GM21825 (cell line): Measurements from ENCODE around the gene PIGV.

Experiments used
- ATAC-seq: cut with Tn5 transposase; IDR thresholded peaks from one replicate; pipeline ENCODE4 v1.9.1; 2021; ENCODE audit warnings: mild to moderate bottlenecking, moderate library complexity; ENCODE audit not compliant: unreplicated experiment

The PIGV gene

DNA sequence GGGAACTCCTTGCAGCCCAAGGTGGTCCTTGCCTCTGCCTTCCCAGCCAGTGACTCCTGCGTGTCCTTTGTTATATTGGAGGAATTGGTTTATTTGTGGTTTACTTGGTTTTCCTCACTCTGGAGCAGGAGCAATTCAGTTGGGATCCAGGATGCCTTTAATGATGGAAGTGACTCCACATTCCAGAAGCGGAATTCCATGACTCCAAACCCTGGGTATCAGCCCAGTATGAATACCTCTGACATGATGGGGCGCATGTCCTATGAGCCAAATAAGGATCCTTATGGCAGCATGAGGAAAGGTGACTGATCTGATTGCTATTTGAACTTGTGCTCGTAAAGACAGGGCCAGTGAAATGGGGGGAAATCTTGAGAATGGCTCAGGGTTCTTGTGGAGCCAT, 15.1 kb upstream of the PIGV start:
- ATAC-seq, result no peak

DNA sequence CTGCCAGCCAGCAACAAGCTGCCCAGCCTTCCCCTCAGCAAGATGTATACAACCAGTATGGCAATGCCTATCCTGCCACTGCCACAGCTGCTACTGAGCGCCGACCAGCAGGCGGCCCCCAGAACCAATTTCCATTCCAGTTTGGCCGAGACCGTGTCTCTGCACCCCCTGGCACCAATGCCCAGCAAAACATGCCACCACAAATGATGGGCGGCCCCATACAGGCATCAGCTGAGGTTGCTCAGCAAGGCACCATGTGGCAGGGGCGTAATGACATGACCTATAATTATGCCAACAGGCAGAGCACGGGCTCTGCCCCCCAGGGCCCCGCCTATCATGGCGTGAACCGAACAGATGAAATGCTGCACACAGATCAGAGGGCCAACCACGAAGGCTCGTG, 13.3 kb upstream of the PIGV start:
- ATAC-seq, result no peak

DNA sequence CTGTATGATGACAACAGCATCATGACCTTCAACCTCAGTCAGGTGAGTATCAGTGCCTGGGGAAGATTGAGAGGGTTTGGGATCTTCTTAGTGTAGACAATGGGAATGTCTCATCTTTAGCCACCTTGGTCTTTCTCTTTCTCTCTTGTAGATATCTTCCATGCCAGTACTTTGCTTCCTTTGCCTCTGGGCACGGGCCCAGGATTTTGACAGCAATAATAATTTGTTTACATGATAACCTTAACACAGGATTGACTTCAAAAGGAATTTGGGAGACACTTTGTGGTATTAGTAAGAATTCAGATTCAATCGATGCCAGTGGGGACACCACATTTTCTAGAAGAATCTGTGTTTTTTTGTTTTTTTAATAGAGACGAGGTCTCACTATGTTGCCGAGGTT, 12.1 kb upstream of the PIGV start:
- no peak for ATAC-seq

DNA sequence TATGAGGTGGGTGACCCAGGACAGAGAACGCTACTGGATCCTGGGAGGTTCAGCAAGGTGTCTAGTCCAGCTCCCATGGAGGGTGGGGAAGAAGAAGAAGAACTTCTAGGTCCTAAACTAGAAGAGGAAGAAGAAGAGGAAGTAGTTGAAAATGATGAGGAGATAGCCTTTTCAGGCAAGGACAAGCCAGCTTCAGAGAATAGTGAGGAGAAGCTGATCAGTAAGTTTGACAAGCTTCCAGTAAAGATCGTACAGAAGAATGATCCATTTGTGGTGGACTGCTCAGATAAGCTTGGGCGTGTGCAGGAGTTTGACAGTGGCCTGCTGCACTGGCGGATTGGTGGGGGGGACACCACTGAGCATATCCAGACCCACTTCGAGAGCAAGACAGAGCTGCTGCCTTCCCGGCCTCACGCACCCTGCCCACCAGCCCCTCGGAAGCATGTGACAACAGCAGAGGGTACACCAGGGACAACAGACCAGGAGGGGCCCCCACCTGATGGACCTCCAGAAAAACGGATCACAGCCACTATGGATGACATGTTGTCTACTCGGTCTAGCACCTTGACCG, 8.6 kb upstream of the PIGV start:
- ATAC-seq, result no peak

DNA sequence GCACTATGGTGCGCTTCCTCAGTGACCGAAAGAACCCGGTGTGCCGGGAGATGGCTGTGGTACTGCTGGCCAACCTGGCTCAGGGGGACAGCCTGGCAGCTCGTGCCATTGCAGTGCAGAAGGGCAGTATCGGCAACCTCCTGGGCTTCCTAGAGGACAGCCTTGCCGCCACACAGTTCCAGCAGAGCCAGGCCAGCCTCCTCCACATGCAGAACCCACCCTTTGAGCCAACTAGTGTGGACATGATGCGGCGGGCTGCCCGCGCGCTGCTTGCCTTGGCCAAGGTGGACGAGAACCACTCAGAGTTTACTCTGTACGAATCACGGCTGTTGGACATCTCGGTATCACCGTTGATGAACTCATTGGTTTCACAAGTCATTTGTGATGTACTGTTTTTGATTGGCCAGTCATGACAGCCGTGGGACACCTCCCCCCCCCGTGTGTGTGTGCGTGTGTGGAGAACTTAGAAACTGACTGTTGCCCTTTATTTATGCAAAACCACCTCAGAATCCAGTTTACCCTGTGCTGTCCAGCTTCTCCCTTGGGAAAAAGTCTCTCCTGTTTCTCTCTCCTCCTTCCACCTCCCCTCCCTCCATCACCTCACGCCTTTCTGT, 7.3 kb upstream of the PIGV start:
- no peak for ATAC-seq

DNA sequence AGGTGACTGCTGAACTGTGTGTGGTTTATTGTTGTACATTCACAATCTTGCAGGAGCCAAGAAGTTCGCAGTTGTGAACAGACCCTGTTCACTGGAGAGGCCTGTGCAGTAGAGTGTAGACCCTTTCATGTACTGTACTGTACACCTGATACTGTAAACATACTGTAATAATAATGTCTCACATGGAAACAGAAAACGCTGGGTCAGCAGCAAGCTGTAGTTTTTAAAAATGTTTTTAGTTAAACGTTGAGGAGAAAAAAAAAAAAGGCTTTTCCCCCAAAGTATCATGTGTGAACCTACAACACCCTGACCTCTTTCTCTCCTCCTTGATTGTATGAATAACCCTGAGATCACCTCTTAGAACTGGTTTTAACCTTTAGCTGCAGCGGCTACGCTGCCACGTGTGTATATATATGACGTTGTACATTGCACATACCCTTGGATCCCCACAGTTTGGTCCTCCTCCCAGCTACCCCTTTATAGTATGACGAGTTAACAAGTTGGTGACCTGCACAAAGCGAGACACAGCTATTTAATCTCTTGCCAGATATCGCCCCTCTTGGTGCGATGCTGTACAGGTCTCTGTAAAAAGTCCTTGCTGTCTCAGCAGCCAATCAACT, 6.4 kb upstream of the PIGV start:
- ATAC-seq, result no peak

DNA sequence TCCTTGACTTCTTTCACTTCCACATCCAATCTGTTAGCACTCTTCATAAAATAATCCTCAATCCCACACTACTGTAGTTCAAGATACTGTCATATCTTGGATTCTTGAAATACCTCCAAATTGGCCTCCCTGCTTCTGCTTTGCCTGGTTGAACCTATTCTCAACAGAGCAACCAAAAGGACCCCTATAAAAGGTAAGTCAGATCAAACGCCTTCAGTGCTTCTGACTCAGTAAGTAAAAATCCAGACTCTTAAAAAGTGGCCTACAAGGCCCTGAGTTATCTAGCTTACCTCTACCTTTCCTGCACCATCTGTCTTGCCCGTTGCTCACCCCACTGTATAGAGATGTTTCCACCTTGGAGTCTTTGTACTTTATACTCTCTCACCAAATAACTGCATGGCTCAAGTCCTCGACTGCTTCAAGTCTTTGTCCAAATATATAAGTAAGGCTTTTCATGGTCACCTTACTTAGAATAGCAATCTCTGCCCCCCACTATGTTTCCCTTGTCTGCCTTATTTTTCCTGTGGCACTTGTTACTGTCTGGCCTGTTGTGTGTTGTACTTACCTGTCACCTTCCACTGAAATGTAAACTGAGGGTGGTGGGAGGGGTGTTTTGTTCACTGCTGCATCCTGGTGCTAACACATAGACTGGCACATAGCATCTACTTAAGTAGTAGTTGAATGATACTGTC, 5.1 kb upstream of the PIGV start:
- ATAC-seq, result no peak

DNA sequence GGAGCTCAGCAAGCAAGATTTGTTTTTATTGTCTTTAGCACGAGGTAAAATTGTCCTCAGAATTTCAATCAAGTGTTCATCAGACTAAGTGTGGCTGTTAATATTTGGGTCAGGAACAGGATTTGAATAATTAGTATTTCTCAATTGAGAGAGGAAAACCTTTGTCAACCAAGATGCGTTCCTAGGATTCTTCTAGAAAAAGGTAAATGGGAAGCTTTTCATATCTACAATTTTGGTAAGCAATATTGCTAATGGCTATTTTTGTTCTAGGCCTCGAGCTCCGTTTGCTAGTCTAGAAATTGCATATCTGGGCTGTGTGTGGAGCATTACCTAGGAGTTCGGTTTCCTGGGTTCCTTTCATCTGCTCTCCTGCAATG, 4.1 kb upstream of the PIGV start:
- no peak for ATAC-seq

DNA sequence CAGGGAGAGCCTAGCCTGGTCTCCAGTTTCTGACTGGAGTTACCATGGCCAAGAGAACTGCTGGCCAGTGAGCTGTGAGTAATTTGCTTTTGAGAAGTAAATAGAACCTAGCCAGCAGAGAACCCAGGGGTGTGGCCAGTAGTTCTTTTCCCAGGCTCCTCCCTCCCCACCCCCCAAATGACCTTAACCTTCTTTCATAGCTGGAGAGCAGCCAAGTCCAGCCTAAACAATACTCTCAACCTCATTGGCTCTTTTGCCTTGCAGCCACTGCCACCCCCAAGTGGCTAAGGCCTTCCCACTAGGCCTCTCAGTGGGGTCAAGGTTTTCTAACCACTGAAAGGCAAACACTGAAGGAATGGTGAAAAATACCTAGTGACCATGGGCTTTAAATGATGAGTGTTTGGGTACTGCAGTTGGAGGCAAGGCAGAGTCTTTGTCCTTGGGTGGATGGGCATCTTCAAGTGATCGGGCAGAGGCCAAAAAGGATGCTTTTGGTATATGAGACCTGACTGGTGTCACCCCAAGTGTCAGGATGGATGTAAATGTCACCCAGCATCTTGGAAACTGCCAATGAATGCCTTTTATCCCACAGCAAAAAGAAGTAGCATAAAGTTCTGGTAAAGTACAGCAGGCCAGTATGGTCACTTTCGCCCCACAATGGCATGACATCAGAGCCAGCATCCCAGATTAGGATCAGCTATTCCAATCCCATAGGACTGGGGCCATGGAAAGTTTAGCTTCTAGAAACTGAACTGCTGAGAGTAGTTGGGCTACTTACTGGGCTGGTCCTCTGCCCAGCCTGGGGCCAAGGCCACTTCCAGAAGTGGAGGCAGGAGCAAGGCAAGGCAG, 3.5 kb upstream of the PIGV start:
- ATAC-seq, result no peak

DNA sequence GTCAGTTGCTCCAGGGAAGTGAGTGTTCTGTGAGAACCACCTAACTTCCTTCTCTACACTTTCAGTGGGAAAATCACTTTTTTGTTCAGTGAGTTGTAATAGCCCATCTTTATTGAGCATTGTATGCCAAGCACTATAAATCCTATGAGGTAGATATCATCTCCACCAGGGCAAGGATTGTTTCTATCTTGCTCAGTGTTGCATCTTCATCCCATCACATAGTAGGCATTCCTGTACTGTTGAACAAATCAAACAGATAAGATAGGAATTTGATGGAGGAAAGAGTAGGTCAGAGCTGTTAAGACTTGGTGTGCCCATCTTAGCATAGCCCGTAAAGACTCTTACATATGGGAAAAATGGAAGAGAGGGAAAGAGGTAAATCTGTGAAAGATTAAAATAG, 2.9 kb upstream of the PIGV start:
- no peak for ATAC-seq

DNA sequence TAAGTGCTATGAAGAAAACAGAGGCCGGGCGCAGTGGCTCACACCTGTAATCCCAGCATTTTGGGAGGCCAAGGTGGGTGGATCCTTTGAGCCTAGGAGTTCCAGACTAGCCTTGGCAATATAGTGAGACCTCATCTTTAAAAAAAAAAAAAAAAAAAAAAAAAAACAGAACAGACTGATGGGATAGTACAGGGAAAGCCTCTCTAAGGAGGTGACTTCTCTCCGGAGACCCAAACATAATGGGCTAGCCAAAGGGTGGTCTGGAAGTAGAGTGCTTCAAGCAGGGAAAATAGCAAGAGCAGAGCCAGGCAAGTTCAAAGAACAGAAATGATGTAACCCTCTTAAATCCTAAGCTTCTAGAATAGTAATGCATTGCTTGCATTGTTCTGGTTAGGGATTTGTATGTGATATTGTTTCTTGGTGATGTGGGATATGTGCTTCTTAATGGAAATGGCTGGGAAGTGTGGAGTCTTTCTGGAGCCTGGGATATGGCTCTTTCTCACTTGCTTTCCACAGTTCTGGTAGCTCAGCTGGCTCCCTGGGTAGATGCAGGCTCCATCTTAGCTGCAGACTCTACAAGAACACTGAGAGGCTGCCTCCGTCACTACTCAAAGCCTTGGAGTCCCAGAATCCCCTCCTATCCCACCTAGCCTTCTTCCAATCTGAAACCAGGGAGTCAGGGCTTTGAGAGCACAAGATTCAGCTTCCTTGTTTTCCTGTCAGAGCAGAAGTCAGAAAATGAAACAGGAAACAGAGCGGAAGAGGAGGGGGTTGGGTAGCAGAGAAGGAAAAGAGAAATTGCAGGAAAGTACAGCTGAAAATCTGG, 1.9 kb upstream of the PIGV start:
- no peak for ATAC-seq

DNA sequence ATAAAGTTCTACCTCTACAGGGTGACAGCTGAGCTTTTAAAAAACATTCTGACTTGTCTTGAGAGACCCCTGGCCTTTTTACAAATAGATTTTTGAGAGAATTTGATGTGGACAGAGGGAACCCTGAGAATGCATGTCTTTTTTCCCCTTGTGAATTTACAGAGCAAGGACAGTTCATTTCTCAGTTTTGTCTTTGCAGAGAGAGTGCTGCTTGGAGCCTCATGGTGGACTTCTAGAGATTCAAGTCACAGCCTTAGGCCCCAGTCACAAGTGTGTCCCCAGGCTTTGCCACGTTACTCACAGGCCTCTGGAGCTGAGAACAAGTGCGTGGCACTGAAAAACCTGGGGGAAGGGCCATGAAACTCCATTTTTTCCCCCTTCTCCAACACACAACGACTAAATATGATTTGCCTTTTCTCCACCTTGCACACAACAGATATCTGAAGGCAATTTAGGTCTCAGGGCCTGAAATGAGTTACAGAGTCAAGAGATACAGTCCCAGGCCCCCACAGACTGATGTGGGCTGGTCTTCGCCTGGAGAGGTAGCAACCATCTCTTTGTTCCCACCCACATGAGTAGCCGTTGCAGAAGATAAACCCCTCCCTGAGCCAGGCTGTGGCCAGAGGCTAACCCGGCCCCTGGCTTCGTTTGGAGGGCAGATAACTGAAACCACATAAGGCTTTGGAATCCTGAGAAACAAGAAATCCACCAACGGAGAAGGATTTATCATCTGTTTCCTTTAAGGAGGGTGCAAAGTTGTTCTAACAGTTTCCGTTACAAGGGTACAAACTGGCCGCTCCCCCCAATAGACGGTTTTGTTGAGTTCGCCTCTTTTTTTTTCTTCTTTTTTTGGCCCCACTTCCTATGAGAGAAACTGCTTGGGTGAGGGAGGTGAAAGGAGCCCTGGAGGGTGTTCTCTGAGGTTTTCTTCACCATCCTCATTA, 1.0 kb upstream of the PIGV start:
- ATAC-seq, result peak; percentile 15

DNA sequence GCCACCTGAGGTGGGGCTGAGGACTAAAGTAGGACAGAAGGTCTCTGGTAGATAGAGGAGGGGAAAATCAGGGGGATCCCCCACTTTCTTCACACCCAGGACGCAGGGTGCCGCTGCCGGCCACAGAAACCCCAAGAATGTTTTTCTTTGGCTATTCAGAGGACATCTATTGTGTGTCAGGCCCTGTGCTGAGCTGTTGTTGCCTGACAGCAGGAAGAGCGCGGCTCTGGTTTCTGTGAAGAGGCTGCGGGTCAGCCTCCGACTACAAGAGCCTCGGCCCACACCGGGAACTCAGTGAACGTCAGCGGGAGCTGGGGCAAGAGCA, 407 bp upstream of the PIGV start:
- ATAC-seq, result peak; percentile 35

DNA sequence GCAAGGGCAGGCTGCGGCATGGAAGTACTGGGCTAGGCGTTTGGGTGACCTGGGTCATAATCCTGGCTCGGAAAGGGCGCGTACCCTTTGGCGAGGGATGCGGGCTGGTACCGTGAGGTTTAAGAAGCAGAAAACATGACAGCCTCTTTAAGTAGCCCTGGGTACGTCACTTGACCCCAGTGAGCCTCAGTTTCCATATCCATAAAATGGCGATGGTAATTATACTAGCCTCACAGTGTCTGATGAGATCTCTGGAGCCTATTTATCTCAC, 700 bp downstream of the PIGV start:
- no peak for ATAC-seq

DNA sequence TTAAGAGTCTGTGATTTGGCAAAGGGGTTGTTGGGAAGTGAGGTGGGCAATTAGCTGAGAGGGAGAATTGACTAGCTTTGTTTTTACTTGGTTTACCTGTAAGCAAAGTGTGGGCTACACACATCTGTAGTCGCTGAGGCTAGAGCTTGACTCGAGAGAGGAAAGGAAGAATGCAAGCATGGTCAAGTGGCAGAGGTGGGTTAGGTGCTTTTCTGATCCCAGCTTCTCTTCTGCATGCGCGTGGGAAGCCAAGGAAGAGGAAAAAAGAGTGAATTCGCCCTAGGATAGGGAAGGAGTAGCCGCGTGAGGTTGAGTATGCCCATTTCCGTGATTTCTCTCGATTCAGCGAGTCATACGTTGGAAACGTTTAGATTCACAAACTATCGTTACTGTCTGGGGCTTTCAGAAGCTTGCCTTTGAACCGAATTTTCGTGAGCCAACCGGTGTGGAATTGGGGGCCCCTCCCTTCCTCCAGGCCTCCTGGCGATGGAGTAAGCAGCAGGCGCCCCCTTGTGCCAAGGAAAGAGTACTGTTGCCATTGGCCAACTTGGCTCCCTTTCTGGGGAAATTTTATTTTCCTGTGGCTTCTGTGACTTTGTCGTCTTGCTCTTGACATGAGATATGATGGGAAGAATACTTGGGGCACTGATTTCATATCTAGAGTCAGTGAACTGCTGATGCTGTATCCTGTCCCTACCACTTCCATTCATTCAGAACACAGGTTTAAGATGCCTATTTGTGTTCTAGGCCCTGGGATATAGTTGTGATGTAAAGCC, 1.3 kb downstream of the PIGV start:
- ATAC-seq, result no peak

DNA sequence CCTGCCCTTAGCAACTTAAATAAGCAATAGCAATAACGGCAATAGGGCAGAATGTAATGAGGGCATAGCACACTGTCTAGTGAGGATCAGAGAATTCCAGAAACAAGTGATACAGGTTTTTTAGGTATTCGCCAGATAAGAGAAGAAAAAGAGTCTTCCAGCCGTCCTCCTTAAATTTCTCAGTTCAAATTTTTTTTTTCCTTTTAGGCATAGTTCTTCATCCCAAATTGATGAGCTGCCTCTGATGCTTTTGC, 1.8 kb downstream of the PIGV start:
- ATAC-seq, result no peak

DNA sequence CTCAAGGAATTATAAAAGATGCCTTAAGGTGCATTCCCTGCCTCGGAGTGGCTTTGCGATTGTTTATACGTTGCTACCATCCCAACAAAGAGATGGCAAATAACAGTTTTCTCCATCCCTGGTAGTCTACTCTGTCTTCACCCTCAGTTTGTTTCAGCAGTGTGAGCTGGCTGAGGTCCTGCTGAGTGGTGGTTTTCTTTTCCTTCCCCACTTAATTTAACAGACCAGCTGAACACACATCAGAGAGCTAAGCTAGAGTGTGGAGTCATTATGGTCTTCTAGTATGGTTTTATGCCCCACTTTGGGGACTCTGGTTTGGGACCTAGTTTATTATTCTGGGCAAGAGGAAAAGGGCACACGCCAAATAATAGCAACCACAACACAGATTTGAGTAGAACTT, 2.2 kb downstream of the PIGV start:
- no peak for ATAC-seq

DNA sequence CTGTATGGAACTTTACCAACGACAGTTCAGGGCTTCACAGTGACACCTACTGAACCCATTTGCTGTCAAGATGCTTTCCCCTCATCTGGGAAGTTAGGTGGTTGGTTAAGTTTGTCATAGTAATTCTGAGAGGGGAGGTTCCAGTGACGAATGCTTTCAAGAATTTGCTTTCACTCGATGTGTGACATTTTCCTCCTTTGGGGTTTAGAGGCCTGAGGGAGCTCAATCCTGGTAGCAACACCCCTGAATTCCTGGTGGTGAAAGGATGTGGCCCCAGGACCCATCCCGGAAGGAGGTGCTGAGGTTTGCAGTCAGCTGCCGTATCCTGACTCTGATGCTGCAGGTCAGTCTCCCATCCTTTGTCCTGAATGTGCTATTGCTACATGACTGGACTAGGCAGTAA, 2.8 kb downstream of the PIGV start:
- ATAC-seq, result no peak

DNA sequence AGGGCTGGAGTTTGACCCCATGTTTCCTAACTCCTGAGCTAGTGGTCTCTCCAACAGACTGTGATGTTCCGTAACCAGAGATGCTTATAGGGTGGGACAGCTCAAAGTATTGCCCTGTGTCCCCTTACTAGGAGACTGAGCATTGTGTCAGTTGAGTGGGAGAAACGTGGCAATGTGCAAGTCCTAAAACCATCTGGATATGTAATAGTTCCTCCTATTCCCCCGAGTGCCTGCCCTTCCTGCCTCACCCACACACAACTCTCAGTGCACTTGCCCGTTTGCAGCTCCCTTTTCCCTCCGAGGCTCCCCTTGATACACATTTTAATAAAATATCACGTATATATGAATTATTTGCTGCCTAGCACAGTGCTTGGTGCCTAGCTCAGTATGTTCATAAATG, 3.4 kb downstream of the PIGV start:
- no peak for ATAC-seq
